ENCODE results near the gene KLRF1. TPM values are rescaled to one million over a fixed set of nuclear protein-coding genes. Genes with fewer than 3 reads are reported as not detected.

KLRF1 gene
- total and polyA plus RNA-seq, 2 experiments from 2014 or later = 0.50 TPM; not detected in 1

GRCh38 chr12:9797722-9798619, 29.3 kb upstream of the KLRF1 start:
- DNase-seq (ENCODE audit: low spot score) = peak; percentile 94

More at GRCh38 chr12:9797722-9798619, 29.3 kb upstream of the KLRF1 start:
- Histone ChIP-seq H3K4me2 (no peak overlapping the region), H3F3A (replicated peaks; ENCODE audit: low read depth) (no peaks in the 10 kb centered on the region), H3K4me1 (ENCODE audit: insufficient read depth) (peaks cover 22% of the 10 kb centered on the region; the same call in 1 of the 2 replicates), H3K79me2 (replicated peaks; ENCODE audit: insufficient read depth) (no peaks in the 10 kb centered on the region), H3K27me3 (ENCODE audit: insufficient read depth) (no peaks in the 10 kb centered on the region), H3K4me3 (no peak overlapping the region), H3K27ac (ENCODE audit: low read depth) (no peak overlapping the region), H2AFZ (no peak overlapping the region), H4K20me1 (replicated peaks; ENCODE audit: insufficient read depth) (no peaks in the 10 kb centered on the region), H3K36me3 (ENCODE audit: insufficient read depth) (no peaks in the 10 kb centered on the region), H3K9me2 (ENCODE audit: insufficient read depth) (no peaks in the 10 kb centered on the region)
- peak; percentile 100 for ATAC-seq
- Mint-ChIP-seq H3K27me3 (ENCODE audit: insufficient read depth, low read depth, poor library complexity) (no peaks in the 10 kb centered on the region), H3K4me3 (no peak overlapping the region), H3K9me3 (no peaks in the 10 kb centered on the region), H3K4me1 (peaks cover 26% of the 10 kb centered on the region), H3K27ac (no peak overlapping the region), H3K36me3 (ENCODE audit: low read depth) (no peaks in the 10 kb centered on the region)
- TF ChIP-seq NANOG (IDR thresholded peaks at IDR 0.05; ENCODE audit: borderline replicate concordance) (no peak), ZNF462 (CRISPR knock-in tag; IDR thresholded peaks at IDR 0.05) (peak; percentile 83), CTCF (conservative IDR thresholded peaks at IDR 0.05; ENCODE audit: low read depth in 2 of 2) (peak; percentile 74 to 99)

Measured in GM23338 (cell line).